CD4-positive, alpha-beta T cell treated with Interferon alpha-2 for 1 hour (primary cell): Measurements from ENCODE around the gene INHA.

Experiments
- DNase-seq, 2 donors: peaks; one replicate each; pipeline ENCODE4 v3.0.0-alpha.2; 2020 to 2022

INHA gene

GRCh38 chr2:219575566-219576504 is 3.7 kb downstream of the INHA start:
- DNase-seq, result no peak

- no peak for DNase-seq
These were observed 4.6 kb downstream of the INHA start for GRCh38 chr2:219576505-219577388.

- DNase-seq, result no peak
These were observed 6.9 kb downstream of the INHA start for GRCh38 chr2:219578811-219579613.

GRCh38 chr2:219581346-219581745 is 9.2 kb downstream of the INHA start:
- DNase-seq, result no peak

GRCh38 chr2:219591091-219591490 is 19.0 kb downstream of the INHA start:
- DNase-seq, result no peak

GRCh38 chr2:219592736-219593135 is 20.6 kb downstream of the INHA start:
- DNase-seq, result no peak

GRCh38 chr2:219593154-219593553 is 21.0 kb downstream of the INHA start:
- no peak for DNase-seq

- DNase-seq, result no peak
These were observed 23.1 kb downstream of the INHA start for GRCh38 chr2:219595256-219595655.

GRCh38 chr2:219596954-219597551 is 24.9 kb downstream of the INHA start:
- no peak for DNase-seq

- peak; percentile 87 to 88 for DNase-seq
These were observed 25.6 kb downstream of the INHA start, which contains the start of gene STK11IP for GRCh38 chr2:219597552-219598307. Gene STK11IP, plus strand, starts transcription at chr2:219597857. Its CDS starts 263 bp downstream, at chr2:219598120.

GRCh38 chr2:219598308-219599078 is 26.4 kb downstream of the INHA start:
- no peak for DNase-seq

- DNase-seq, result no peak
These were observed 31.7 kb downstream of the INHA start for GRCh38 chr2:219603771-219604170.

GRCh38 chr2:219605607-219605954 is 33.5 kb downstream of the INHA start:
- DNase-seq, result no peak

- no peak for DNase-seq
These were observed 35.8 kb downstream of the INHA start for GRCh38 chr2:219607931-219608330.

GRCh38 chr2:219608399-219608964 is 36.4 kb downstream of the INHA start:
- DNase-seq, result no peak

GRCh38 chr2:219609149-219609750 is 37.1 kb downstream of the INHA start:
- no peak for DNase-seq

- DNase-seq, result no peak
These were observed 39.2 kb downstream of the INHA start for GRCh38 chr2:219611306-219611705.

- no peak for DNase-seq
These were observed 39.9 kb downstream of the INHA start for GRCh38 chr2:219611866-219612576.

- DNase-seq, result peak; percentile 25 to 34
These were observed 40.6 kb downstream of the INHA start for GRCh38 chr2:219612577-219613286.
